Stomach (tissue), 9 donors: ENCODE data around the gene SETDB1. TPM values are rescaled to one million over a fixed set of nuclear protein-coding genes. Genes with fewer than 3 reads are reported as not detected.

ENCODE experiments used
- DNase-seq, 2 donors: peaks; one replicate each; pipeline versions ENCODE4 v3.0.0 to v3.0.0-alpha.2; 2013 to 2019
- H3K27ac ChIP-seq, 5 donors: fragments of 200-600 bp in 4 of 5; sonication (generic) in 4 of 5; one replicate each; pipeline ENCODE4 v1.5.1; 2013 to 2019; ENCODE audit warnings: mild to moderate bottlenecking in 1 of 5, moderate library complexity in 1 of 5
- H3K27me3 ChIP-seq, 3 donors: fragments of 200-600 bp; sonication (generic); one replicate each; pipeline ENCODE4 v1.5.1; 2017 to 2019; ENCODE audit warnings: mixed run types in 1 of 3
- H3K36me3 ChIP-seq, 4 donors: fragments of 200-600 bp; sonication (generic); 1 replicate in 3 of 4; 2 replicates in 1 of 4; pipeline ENCODE4 v1.5.1; 2016 to 2019
- H3K4me1 ChIP-seq, 4 donors: fragments of 200-600 bp; sonication (generic); one replicate each; pipeline ENCODE4 v1.5.1; 2016 to 2019
- H3K4me3 ChIP-seq, 4 donors: fragments of 200-600 bp; sonication (generic) in 3 of 4; one replicate each; pipeline ENCODE4 v1.5.1; 2016 to 2019; ENCODE audit warnings: mild to moderate bottlenecking in 1 of 4
- H3K9me3 ChIP-seq, 4 donors: fragments of 200-600 bp; sonication (generic); one replicate each; pipeline ENCODE4 v1.5.1; 2016 to 2019
- EP300 ChIP-seq: sonication (generic); formaldehyde crosslinking; IDR thresholded peaks from one replicate; pipeline ENCODE4 v1.6.1; 2017; ENCODE audit warnings: antibody characterized with exemption
- POLR2A ChIP-seq, 4 donors: fragments of 450-650 bp; IDR thresholded peaks; one replicate each; pipeline ENCODE4 v1.6.1; 2016; ENCODE audit warnings: antibody characterized with exemption in 4 of 4, control low read depth in 2 of 4, mild to moderate bottlenecking in 1 of 4, moderate library complexity in 1 of 4
- POLR2AphosphoS5 ChIP-seq, 3 donors: sonication (generic); formaldehyde crosslinking; IDR thresholded peaks; one replicate each; pipeline ENCODE4 v1.6.1; 2016; ENCODE audit warnings: antibody characterized with exemption in 3 of 3
- WGBS, 5 donors: extraction: QIAGEN DNeasy Blood & Tissue Kit in 3 of 5; methylation state at CpG; one replicate each; pipeline versions ENCODE4 v1.1.5 to v1.1.7; 2013 to 2018; 5-methylcytosine and 5-hydroxymethylcytosine counted together
- intact Hi-C: fragments of 100-400 bp; cut with DNase I; formaldehyde crosslinking; loops from one replicate; pipeline ENCODE4 v1.15.1; 2023; ENCODE audit warnings: low total_unique reads
- polyA plus RNA-seq, 3 donors: library from polyadenylated mRNA; stranded (reverse); fragments of 200-250 nt; gene quantifications; one replicate each; pipeline ENCODE4 v1.2.3, GENCODE V29; 2013
- total RNA-seq, 5 donors: library from RNA; depleted of rRNA; stranded (reverse); fragments of >200 nt; gene quantifications; one replicate each; pipeline versions ENCODE4 v1.1.0 to v1.2.3, GENCODE V29; 2014 to 2016
- TF ChIP-seq, protein P1 (sequence below), 7 experiments: fragments of 450-650 bp in 4 of 7; fragments of 200-600 bp in 3 of 7; sonication (generic) in 3 of 7; IDR thresholded peaks; one replicate each; pipeline ENCODE4 v1.5.1; 2016 to 2019; ENCODE audit warnings: antibody characterized with exemption in 7 of 7, control low read depth in 2 of 7, mild to moderate bottlenecking in 1 of 7
- donor health status: healthy with polysubstance abuse.
- donor health status: Bipolar disorder and iron deficiency.
- donor health status: healthy.

SETDB1 gene
- total and polyA plus RNA-seq, 8 donors, result 13.8 to 77.3 (median 29.2) TPM

DNA sequence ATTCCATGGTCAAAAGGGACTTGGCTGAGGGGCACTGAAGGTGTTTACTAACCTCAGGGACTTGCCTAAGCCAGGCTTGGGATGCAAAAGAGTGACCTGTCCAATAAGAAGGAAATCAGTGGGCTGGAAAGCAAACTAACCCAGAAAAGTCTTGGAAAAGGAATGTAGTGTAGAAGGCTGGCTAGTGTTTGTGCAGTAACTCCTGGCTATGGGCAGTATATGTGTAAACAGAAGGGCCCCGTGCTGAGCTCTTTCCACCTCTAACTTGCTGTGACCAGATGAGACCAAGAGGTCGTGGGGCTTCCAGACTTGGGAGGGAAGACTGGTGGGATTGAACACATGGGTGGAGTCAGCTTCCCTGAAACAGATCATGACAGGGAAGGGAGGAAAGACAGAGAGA is 76.4 kb downstream of the SETDB1 start:
- DNase-seq, result peak in 1 of 2 donors; percentile 35
- TF ChIP-seq POLR2A (IDR thresholded peaks at IDR 0.05), result no peak
- TF ChIP-seq, protein P1, sequence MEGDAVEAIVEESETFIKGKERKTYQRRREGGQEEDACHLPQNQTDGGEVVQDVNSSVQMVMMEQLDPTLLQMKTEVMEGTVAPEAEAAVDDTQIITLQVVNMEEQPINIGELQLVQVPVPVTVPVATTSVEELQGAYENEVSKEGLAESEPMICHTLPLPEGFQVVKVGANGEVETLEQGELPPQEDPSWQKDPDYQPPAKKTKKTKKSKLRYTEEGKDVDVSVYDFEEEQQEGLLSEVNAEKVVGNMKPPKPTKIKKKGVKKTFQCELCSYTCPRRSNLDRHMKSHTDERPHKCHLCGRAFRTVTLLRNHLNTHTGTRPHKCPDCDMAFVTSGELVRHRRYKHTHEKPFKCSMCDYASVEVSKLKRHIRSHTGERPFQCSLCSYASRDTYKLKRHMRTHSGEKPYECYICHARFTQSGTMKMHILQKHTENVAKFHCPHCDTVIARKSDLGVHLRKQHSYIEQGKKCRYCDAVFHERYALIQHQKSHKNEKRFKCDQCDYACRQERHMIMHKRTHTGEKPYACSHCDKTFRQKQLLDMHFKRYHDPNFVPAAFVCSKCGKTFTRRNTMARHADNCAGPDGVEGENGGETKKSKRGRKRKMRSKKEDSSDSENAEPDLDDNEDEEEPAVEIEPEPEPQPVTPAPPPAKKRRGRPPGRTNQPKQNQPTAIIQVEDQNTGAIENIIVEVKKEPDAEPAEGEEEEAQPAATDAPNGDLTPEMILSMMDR (IDR thresholded peaks at IDR 0.05), result no peak
- TF ChIP-seq EP300, result no peak
- no peak for TF ChIP-seq POLR2AphosphoS5 (IDR thresholded peaks at IDR 0.05)
- H3K9me3 ChIP-seq, result no peaks in the 10 kb centered on the region
- peaks cover 25 to 50% (median 48%) of the 10 kb centered on the region in 4 donors for H3K36me3 ChIP-seq
- intact Hi-C loops, result no loop called here
- H3K27me3 ChIP-seq, result no peaks in the 10 kb centered on the region
- H3K4me3 ChIP-seq, result peak overlapping the region in 2 of 4 donors; percentile 58 to 72
- peak overlapping the region in 4 of 5 donors; percentile 31 to 92 (median 90) for H3K27ac ChIP-seq
- 14 to 28% (median 20%) methylated on average over 2 of the region's 2 CpGs for WGBS, 5 donors
- H3K4me1 ChIP-seq, result peaks cover 25 to 65% (median 50%) of the 10 kb centered on the region in 4 donors

DNA sequence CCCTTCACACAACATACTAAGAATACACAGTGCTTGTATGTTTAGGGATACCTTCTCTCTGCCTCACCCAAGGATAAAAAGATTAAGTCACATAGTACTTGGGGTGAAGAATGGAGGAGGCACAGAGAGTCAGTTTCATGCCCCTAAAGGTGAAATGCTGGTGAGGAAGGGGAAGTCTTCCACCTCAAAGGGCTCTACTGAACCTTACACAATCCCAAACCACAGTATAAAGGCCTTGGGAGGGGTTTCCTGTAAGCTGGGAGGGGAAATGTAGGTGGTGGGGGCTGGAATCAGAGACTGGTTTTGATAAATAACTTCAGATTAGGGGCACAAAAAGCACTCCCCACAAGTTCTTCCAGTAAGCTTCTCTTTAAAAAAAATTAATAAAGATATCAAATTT is 77.0 kb downstream of the SETDB1 start:
- peak overlapping the region in 4 of 5 donors; percentile 31 to 92 (median 90) for H3K27ac ChIP-seq
- H3K4me1 ChIP-seq, result peaks cover 29 to 70% (median 54%) of the 10 kb centered on the region in 4 donors
- DNase-seq, result no peak
- H3K36me3 ChIP-seq, result peaks cover 20 to 44% (median 42%) of the 10 kb centered on the region in 4 donors
- intact Hi-C loops, result no loop called here
- H3K27me3 ChIP-seq, result no peaks in the 10 kb centered on the region
- H3K4me3 ChIP-seq, result peak overlapping the region in 3 of 4 donors; percentile 58 to 72 (median 60)
- no peaks in the 10 kb centered on the region for H3K9me3 ChIP-seq
- TF ChIP-seq POLR2A (IDR thresholded peaks at IDR 0.05) (no peak), POLR2AphosphoS5 (IDR thresholded peaks at IDR 0.05) (no peak), EP300 (no peak)
- TF ChIP-seq, protein P1 (IDR thresholded peaks at IDR 0.05), result no peak

DNA sequence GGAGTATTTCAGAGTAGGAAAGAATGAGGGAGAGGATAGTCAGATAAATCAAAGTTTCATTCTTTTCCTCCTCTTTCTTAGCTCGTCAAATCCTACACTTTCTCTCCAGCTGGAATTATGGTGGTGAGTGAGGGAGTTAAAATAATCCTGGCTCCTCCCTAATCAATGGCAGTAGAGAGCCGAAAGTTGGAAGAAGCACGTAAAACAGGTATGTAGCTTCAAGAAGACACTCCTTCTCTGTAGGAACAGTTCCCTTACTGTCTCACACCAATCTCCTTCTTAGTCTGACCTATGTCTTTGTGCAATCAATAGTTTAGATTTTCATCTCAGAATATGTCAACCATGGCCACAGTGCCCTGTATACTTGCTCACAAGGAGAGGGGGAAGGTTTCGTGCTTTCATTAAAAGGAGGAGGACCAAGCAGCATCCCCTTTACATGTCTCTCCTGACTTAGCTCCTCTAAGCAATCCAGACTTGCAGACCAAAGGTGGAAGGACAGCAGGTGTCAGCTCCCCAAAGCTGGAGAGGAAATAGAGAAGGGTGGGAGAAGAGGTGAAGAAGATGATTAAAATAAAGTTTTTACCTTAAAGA is 79.7 kb downstream of the SETDB1 start:
- peak in 1 of 2 donors; percentile 34 for DNase-seq
- H3K27me3 ChIP-seq, result no peaks in the 10 kb centered on the region
- intact Hi-C loops, result no loop called here
- H3K4me1 ChIP-seq, result peaks cover 40 to 83% (median 73%) of the 10 kb centered on the region in 4 donors
- no peaks in the 10 kb centered on the region for H3K9me3 ChIP-seq
- peak overlapping the region; percentile 89 to 92 (median 89) for H3K27ac ChIP-seq
- 5 to 14% (median 9%) methylated on average over 4 of the region's 4 CpGs for WGBS, 5 donors
- H3K36me3 ChIP-seq, result peaks cover 7 to 17% (median 16%) of the 10 kb centered on the region in 4 donors
- TF ChIP-seq POLR2A (IDR thresholded peaks at IDR 0.05) (no peak), EP300 (no peak), POLR2AphosphoS5 (IDR thresholded peaks at IDR 0.05) (no peak)
- TF ChIP-seq, protein P1 (IDR thresholded peaks at IDR 0.05), result no peak
- peak overlapping the region; percentile 55 to 72 (median 59) for H3K4me3 ChIP-seq

DNA sequence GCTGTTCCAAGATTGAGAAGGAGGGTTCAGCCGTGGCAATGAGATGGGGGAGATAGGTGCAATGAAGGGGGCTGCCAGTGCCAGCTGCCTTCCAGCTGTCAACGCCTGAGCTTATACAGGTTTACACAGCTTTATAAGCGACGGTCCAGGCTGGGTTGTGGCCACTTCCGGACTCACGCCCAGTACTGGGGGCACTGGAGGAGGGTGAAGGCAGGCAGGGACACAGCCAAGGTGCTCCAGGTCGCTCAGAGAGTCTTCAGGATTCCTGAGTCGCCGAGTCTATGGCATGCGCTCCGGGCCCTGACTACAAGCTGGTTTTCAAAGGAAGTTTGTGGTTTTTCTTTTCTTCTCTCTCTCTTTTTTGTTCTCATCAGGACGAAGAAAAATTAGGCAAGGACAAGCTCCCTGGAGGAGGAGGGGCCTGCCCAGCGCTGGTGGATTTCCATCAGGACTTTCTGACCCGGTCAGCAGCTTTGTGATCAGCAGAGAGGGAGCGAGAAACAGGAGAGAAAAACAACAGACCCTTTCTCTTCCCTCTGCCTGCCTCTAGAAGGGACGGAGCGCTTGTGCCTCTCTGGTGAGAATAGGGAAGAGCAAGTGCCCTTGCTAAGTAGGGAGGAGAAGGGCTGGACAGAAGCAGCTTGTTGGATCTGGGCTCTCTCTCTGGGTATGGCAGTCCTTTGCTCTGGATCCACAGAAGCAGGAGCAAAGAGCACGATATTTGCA is 80.3 kb downstream of the SETDB1 start, which contains the start of gene MINDY1:
MINDY1 (minus strand) TSS at position 576 of the 726 bp plus-strand sequence. CDS start 4,285 bp downstream, outside the sequence.
- Histone ChIP-seq H3K27ac (peak within 1 kb of the TSS; percentile 89 to 92 (median 89)), H3K9me3 (no peaks in the 10 kb centered on the region), H3K27me3 (no peaks in the 10 kb centered on the region), H3K4me3 (peak within 1 kb of the TSS; percentile 58 to 72 (median 63)), H3K36me3 (peaks cover 7 to 11% (median 9%) of the 10 kb centered on the region in 4 donors), H3K4me1 (peaks cover 40 to 89% (median 75%) of the 10 kb centered on the region in 4 donors)
- intact Hi-C loops, result no loop called here
- WGBS, 5 donors, result 1 to 3% (median 1%) methylated on average over 18 of the region's 18 CpGs
- TF ChIP-seq, protein P1 (IDR thresholded peaks at IDR 0.05), result peak in 4 of 7 experiments; percentile 33 to 47 (median 42)
- peak; percentile 68 to 94 (median 88) for TF ChIP-seq POLR2AphosphoS5 (IDR thresholded peaks at IDR 0.05)
- no peak for TF ChIP-seq EP300
- TF ChIP-seq POLR2A (IDR thresholded peaks at IDR 0.05), result peak in 1 of 4 donors; percentile 27
- DNase-seq, result peak; percentile 77 to 93
